Hepatocyte (in vitro differentiated cells): Measurements from ENCODE around the gene BAMBI.

ENCODE experiments used
- EZH2phosphoT487 ChIP-seq: fragments of 200-600 bp; sonication (generic); IDR thresholded peaks from one replicate; pipeline ENCODE4 v1.6.1; 2018; ENCODE audit warnings: antibody characterized with exemption, mild to moderate bottlenecking, low read depth, moderate library complexity; ENCODE audit not compliant: unreplicated experiment, severe bottlenecking
- TF ChIP-seq, protein P1 (sequence below): fragments of 200-600 bp; sonication (generic); IDR thresholded peaks from 2 replicates; pipeline ENCODE4 v1.5.1; 2016; ENCODE audit warnings: antibody characterized with exemption, mild to moderate bottlenecking; ENCODE audit not compliant: poor library complexity

DNA sequence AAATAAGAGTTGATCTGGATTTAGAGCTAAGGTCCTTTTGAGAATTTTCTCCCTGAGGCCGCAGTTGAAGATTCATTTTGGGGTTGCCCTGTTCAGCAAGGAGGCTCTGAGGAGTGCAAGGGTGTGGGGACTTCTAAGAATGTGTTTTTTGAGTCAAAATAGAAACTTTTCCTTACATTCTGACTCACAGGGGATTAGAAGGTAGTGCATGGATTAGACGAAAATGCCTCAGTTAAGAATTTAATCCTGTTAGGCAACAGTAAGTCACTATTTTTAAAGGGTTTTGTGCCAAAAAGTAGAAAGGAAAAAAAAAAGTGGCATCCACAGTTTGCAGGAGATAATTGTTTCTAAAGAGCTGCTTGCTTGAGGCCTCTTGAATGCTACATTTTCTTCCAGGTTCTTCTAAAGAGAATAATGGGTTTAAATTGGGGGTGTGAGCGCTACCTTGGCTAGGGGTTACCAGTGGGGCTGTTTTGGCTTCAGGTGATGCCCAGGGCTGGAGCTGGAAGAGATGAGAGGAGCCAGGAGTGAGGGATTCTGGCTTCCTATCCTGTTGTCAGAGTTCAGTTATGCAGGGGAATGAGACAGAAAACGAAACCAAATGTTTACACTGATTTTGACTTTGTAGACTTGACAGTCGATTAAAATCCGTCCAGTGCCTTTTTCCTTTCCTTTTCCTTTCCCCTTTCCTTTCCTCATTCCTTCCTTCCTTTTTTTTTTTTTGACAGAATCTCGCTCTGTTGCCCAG, 52.9 kb downstream of the BAMBI start:
- TF ChIP-seq, protein P1, sequence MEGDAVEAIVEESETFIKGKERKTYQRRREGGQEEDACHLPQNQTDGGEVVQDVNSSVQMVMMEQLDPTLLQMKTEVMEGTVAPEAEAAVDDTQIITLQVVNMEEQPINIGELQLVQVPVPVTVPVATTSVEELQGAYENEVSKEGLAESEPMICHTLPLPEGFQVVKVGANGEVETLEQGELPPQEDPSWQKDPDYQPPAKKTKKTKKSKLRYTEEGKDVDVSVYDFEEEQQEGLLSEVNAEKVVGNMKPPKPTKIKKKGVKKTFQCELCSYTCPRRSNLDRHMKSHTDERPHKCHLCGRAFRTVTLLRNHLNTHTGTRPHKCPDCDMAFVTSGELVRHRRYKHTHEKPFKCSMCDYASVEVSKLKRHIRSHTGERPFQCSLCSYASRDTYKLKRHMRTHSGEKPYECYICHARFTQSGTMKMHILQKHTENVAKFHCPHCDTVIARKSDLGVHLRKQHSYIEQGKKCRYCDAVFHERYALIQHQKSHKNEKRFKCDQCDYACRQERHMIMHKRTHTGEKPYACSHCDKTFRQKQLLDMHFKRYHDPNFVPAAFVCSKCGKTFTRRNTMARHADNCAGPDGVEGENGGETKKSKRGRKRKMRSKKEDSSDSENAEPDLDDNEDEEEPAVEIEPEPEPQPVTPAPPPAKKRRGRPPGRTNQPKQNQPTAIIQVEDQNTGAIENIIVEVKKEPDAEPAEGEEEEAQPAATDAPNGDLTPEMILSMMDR, result no peak
- TF ChIP-seq EZH2phosphoT487, result no peak
